ENCODE results near the gene ABHD2. TPM values are rescaled to one million over a fixed set of nuclear protein-coding genes. Genes with fewer than 3 reads are reported as not detected.

The ABHD2 gene
- total RNA-seq, 4 donors from 2014 or later = 19.3 to 150 (median 64.5) TPM

GRCh38 chr15:89217686-89218376 is 129.6 kb downstream of the ABHD2 start:
- intact Hi-C loops (cut with DNase I; ENCODE audit: low total_unique reads) = no loop called here
- TF ChIP-seq CTCF (IDR thresholded peaks at IDR 0.05 in 4 of 5, conservative IDR thresholded peaks at IDR 0.05 in 1 of 5) (no peak), POLR2A (IDR thresholded peaks at IDR 0.05) (no peak)
- Histone ChIP-seq H3K27me3 (no peaks in the 10 kb centered on the region), H3K36me3 (no peaks in the 10 kb centered on the region), H3K4me1 (no peaks in the 10 kb centered on the region), H3K9me3 (no peaks in the 10 kb centered on the region), H3K27ac (no peak overlapping the region), H3K4me3 (no peak overlapping the region)
- DNase-seq (no peak), ATAC-seq (no peak)
- in situ Hi-C loops (cut with MboI; ENCODE audit: low sequenced_read_pairs in 4 of 4) = loop anchor here in 1 of 4 donors (25.0 kb wide), 1 partner anchor 219 kb away; no protein-coding TSS in a partner anchor

- Histone ChIP-seq H3K27ac (no peak overlapping the region), H3K4me3 (no peak overlapping the region), H3K36me3 (no peaks in the 10 kb centered on the region), H3K4me1 (no peaks in the 10 kb centered on the region), H3K27me3 (no peaks in the 10 kb centered on the region), H3K9me3 (no peaks in the 10 kb centered on the region)
- ATAC-seq (no peak), DNase-seq (no peak)
- in situ Hi-C loops (cut with MboI; ENCODE audit: low sequenced_read_pairs in 4 of 4) (loop anchor here in 1 of 4 donors (25.0 kb wide), 1 partner anchor 219 kb away; no protein-coding TSS in a partner anchor), intact Hi-C loops (cut with DNase I; ENCODE audit: low total_unique reads) (no loop called here)
- no peak for TF ChIP-seq CTCF (IDR thresholded peaks at IDR 0.05 in 4 of 5, conservative IDR thresholded peaks at IDR 0.05 in 1 of 5)
- no peak for TF ChIP-seq POLR2A (IDR thresholded peaks at IDR 0.05)
These were observed 130.3 kb downstream of the ABHD2 start for GRCh38 chr15:89218531-89218930.

- no peak for DNase-seq
- Histone ChIP-seq H3K4me3 (no peak within 1 kb of the TSS), H3K27me3 (no peaks in the 10 kb centered on the region), H3K27ac (no peak within 1 kb of the TSS), H3K4me1 (no peaks in the 10 kb centered on the region), H3K9me3 (no peaks in the 10 kb centered on the region), H3K36me3 (no peaks in the 10 kb centered on the region)
- ATAC-seq = no peak
- TF ChIP-seq CTCF (IDR thresholded peaks at IDR 0.05 in 4 of 5, conservative IDR thresholded peaks at IDR 0.05 in 1 of 5) (no peak), POLR2A (IDR thresholded peaks at IDR 0.05) (no peak)
- in situ Hi-C loops (cut with MboI; ENCODE audit: low sequenced_read_pairs in 4 of 4) (loop anchor here in 1 of 4 donors (25.0 kb wide), 1 partner anchor 216 kb away; no protein-coding TSS in a partner anchor), intact Hi-C loops (cut with DNase I; ENCODE audit: low total_unique reads) (no loop called here)
These were observed 133.3 kb downstream of the ABHD2 start, which contains the start of gene RLBP1 for GRCh38 chr15:89221543-89221942. Gene RLBP1, minus strand, starts transcription at chr15:89221579. Its CDS starts 2,604 bp downstream, at chr15:89218975.

- intact Hi-C loops (cut with DNase I; ENCODE audit: low total_unique reads) (no loop called here), in situ Hi-C loops (cut with MboI; ENCODE audit: low sequenced_read_pairs in 4 of 4) (no loop called here)
- ATAC-seq = no peak
- no peak for DNase-seq
- Histone ChIP-seq H3K9me3 (no peaks in the 10 kb centered on the region), H3K27ac (no peak overlapping the region), H3K27me3 (no peaks in the 10 kb centered on the region), H3K36me3 (no peaks in the 10 kb centered on the region), H3K4me3 (no peak overlapping the region), H3K4me1 (no peaks in the 10 kb centered on the region)
- TF ChIP-seq CTCF (IDR thresholded peaks at IDR 0.05 in 4 of 5, conservative IDR thresholded peaks at IDR 0.05 in 1 of 5) (no peak), POLR2A (IDR thresholded peaks at IDR 0.05) (no peak)
These were observed 137.3 kb downstream of the ABHD2 start for GRCh38 chr15:89225588-89225987.

Measured in gastrocnemius medialis (tissue), 4 donors.